GM12878 (cell line): Measurements from ENCODE around the gene ARHGEF37. TPM values are rescaled to one million over a fixed set of nuclear protein-coding genes. Genes with fewer than 3 reads are reported as not detected.
A peak's percentile ranks its signal among the peaks of the same experiment; 100 is the strongest.

Experiments
- ATAC-seq: fragments of 200-7000 bp; cut with Tn5 transposase; 3 replicates; pipeline ENCODE4 v1.9.1; 2020; ENCODE audit warnings: mild to moderate bottlenecking, moderate library complexity
- BruUV-seq: library from RNA; stranded (reverse); fragments of 400-500 nt; replicated peaks from 2 replicates; lab custom pipeline; 2021; lab: Mats Ljungman, UMichigan
- CTCF ChIA-PET: fragments of 300-600 bp; sonication (Branson Sonifier 250); formaldehyde crosslinking; extraction: SDS; loops from one replicate; lab custom pipeline; 2021; ENCODE audit warnings: inconsistent platforms; lab: Yijun Ruan, JAX
- POLR2A ChIA-PET: fragments of 350-600 bp; formaldehyde crosslinking; extraction: SDS; loops from one replicate; lab custom pipeline; 2021; ENCODE audit warnings: inconsistent platforms; lab: Charles Lee
- RAD21 ChIA-PET: fragments of 300-600 bp; sonication (Branson Sonifier 250); formaldehyde crosslinking; loops from one replicate; lab custom pipeline; 2023; ENCODE audit warnings: antibody characterized with exemption; ENCODE audit not compliant: unreplicated experiment; lab: Charles Lee
- SMC1A ChIA-PET: fragments of 300-600 bp; sonication (Branson Sonifier 250); formaldehyde crosslinking; loops from one replicate; lab custom pipeline; 2023; ENCODE audit not compliant: unreplicated experiment, uncharacterized antibody; lab: Charles Lee
- DNase-seq: peaks from one replicate; pipeline ENCODE4 v3.0.0-alpha.2; 2011; ENCODE audit warnings: low read depth, low spot score
- FAIRE-seq: peaks from 3 replicates; lab custom pipeline; 2011; peaks lifted over from hg19 to GRCh38; lab: Jason Lieb, UNC
- H2AFZ ChIP-seq: 2 replicates; pipeline ENCODE4 v1.6.0; 2011; ENCODE audit warnings: low read depth, low read length, control low read depth; ENCODE audit not compliant: control insufficient read depth
- H3K27ac ChIP-seq: 2 replicates; pipeline ENCODE4 v1.5.1; 2011; ENCODE audit warnings: control low read depth; ENCODE audit not compliant: control insufficient read depth, insufficient read depth
- H3K27me3 ChIP-seq, 2 experiments: replicated peaks in 1 of 2; 2 replicates each; pipeline versions ENCODE4 v1.6.0 to v1.6.1; 2011; ENCODE audit warnings: low read length in 1 of 2; ENCODE audit not compliant: control insufficient read depth in 2 of 2, insufficient read depth in 2 of 2
- H3K36me3 ChIP-seq, 2 experiments: 2 replicates each; pipeline ENCODE4 v1.5.1; 2011; ENCODE audit warnings: low read length in 1 of 2; ENCODE audit not compliant: control insufficient read depth in 2 of 2, insufficient read depth in 2 of 2
- H3K4me1 ChIP-seq: 2 replicates; pipeline ENCODE4 v1.6.1; 2011; ENCODE audit warnings: mild to moderate bottlenecking, low read length, moderate library complexity, mixed read lengths; ENCODE audit not compliant: control insufficient read depth, insufficient read depth
- H3K4me2 ChIP-seq: 2 replicates; pipeline ENCODE4 v1.6.0; 2011; ENCODE audit warnings: control low read depth; ENCODE audit not compliant: control insufficient read depth, insufficient read depth
- H3K4me3 ChIP-seq: fragments of 200-600 bp; sonication (generic); 2 replicates; pipeline ENCODE4 v1.5.1; 2016
- H3K79me2 ChIP-seq: 2 replicates; pipeline ENCODE4 v1.6.0; 2011; ENCODE audit warnings: low read length; ENCODE audit not compliant: control insufficient read depth, insufficient read depth
- H3K9ac ChIP-seq: 2 replicates; pipeline ENCODE4 v1.8.0; 2011; ENCODE audit warnings: low read length, control low read depth, mixed read lengths; ENCODE audit not compliant: control insufficient read depth, insufficient read depth
- H3K9me3 ChIP-seq: replicated peaks from 3 replicates; pipeline ENCODE4 v1.5.1; 2011; ENCODE audit warnings: mild to moderate bottlenecking, low read length; ENCODE audit not compliant: control insufficient read depth, insufficient read depth
- H4K20me1 ChIP-seq: 2 replicates; pipeline ENCODE4 v1.6.0; 2011; ENCODE audit not compliant: control insufficient read depth, insufficient read depth
- CBX5 ChIP-seq: sonication (generic); IDR thresholded peaks from 2 replicates; pipeline ENCODE4 v1.6.1; 2016; ENCODE audit warnings: low read depth, moderate library complexity, mild to moderate bottlenecking, inconsistent platforms
- MTA3 ChIP-seq: IDR thresholded peaks from 2 replicates; pipeline ENCODE4 v1.6.1; 2012; ENCODE audit warnings: low read length, inconsistent platforms, borderline replicate concordance
- NFXL1 ChIP-seq: fragments of 450-650 bp; IDR thresholded peaks from 2 replicates; pipeline ENCODE4 v1.6.1; 2017; ENCODE audit warnings: antibody characterized with exemption, mild to moderate bottlenecking, borderline replicate concordance
- NR2C1 ChIP-seq: fragments of 450-650 bp; IDR thresholded peaks from 2 replicates; pipeline ENCODE4 v1.6.1; 2017; ENCODE audit warnings: antibody characterized with exemption, mild to moderate bottlenecking, moderate library complexity
- NR2C2 ChIP-seq: IDR thresholded peaks from 2 replicates; pipeline ENCODE4 v1.6.1; 2011; ENCODE audit warnings: borderline replicate concordance, low read depth; ENCODE audit not compliant: control insufficient read depth, insufficient read length
- SMAD5 ChIP-seq: IDR thresholded peaks from 2 replicates; pipeline ENCODE4 v1.6.1; 2016; ENCODE audit warnings: antibody characterized with exemption, low read depth
- SRF ChIP-seq, 2 experiments: IDR thresholded peaks; 2 replicates each; pipeline ENCODE4 v1.6.1; 2011; ENCODE audit warnings: low read depth in 2 of 2, low read length in 2 of 2, mild to moderate bottlenecking in 1 of 2, moderate library complexity in 1 of 2
- WGBS: methylation state at CpG from one replicate; pipeline ENCODE4 v1.1.6; 2016; ENCODE audit warnings: low lambda C conversion rate; ENCODE audit not compliant: insufficient replicate concordance, insufficient coverage; ENCODE audit errors: missing lambda C conversion rate; 5-methylcytosine and 5-hydroxymethylcytosine counted together
- in situ Hi-C: fragments of 300-500 bp; cut with MboI; formaldehyde crosslinking; loops from 9 replicates; pipeline ENCODE4 v1.14.3; 2018; ENCODE audit warnings: mixed read lengths
- intact Hi-C: fragments of 100-400 bp; cut with micrococcal nuclease; formaldehyde crosslinking; loops from one replicate; pipeline ENCODE4 v1.14.2; 2022; ENCODE audit not compliant: unreplicated experiment
- polyA plus RNA-seq, 11 experiments: library from polyadenylated mRNA; depleted of rRNA in 4 of 11; unstranded in 6 of 11; stranded (reverse) in 5 of 11; fragments of >200 nt; fragmentation: Nextera tagmentation in 4 of 11; fragmentation: Illumina TruSeq in 1 of 11; extraction: Ambion mirVana in 4 of 11; extraction: Trizol in 1 of 11; gene quantifications; 1 replicate in 1 of 11; 2 replicates in 10 of 11; pipeline versions ENCODE4 v1.2.1 to v1.2.3, GENCODE V29; 2011 to 2016; ENCODE audit warnings: inconsistent platforms in 2 of 11, missing spikeins in 2 of 11, low read depth in 1 of 11
- total RNA-seq, 4 experiments: library from RNA; depleted of rRNA in 3 of 4; stranded (reverse); fragments of >200 nt in 3 of 4; fragmentation: Illumina TruSeq in 1 of 4; extraction: Trizol in 1 of 4; gene quantifications; 2 replicates each; pipeline versions ENCODE4 v1.2.1 to v1.2.3, GENCODE V29; 2013 to 2021

ARHGEF37 gene
- total and polyA plus RNA-seq, 10 of the 15 experiments (the other 5 are each of a cell fraction or from before 2014, with no cell fraction given), result 0.16 to 1.1 (median 0.63) TPM

DNA sequence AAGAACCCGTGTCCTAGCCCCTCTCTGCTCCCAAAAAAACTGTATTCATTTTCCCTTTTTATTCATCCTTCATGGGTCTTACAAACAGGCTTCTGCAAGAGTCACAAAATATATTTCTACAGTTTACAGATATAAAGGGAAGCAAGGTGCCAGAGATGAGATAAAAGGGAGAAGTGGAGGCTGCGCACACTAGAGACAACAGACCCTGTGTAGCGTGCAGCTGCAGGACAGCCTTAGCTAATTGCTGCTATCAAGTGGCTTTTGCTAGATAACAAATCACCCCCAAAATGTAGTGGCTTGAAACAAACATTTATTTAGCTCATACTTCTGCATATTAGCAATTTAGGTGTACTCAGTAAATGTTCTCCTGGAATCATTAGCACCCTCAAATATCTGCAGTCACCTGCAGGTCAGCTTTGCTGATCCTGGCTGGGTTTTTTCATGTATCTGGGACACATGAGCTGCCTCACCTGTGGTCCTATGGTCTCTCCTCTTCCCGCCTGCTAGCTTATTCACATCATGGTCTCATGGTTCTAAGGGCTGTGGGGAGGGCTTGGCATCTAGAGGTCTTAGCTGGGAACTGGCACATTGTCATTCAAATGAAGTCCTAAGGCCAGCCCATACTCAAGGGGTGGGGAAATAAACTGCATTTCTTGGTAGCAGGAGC, 29.4 kb downstream of the ARHGEF37 start:
- Histone ChIP-seq H3K27me3 (no peaks in the 10 kb centered on the region), H3K4me2 (no peak overlapping the region), H3K9me3 (peaks cover 3% of the 10 kb centered on the region; the same call in 2 of the 3 replicates), H2AFZ (no peak overlapping the region), H4K20me1 (no peaks in the 10 kb centered on the region), H3K79me2 (no peaks in the 10 kb centered on the region), H3K4me1 (peaks cover 15% of the 10 kb centered on the region), H3K27ac (no peak overlapping the region), H3K9ac (no peak overlapping the region), H3K36me3 (no peaks in the 10 kb centered on the region), H3K4me3 (no peak overlapping the region)
- intact Hi-C loops (no loop called here), in situ Hi-C loops (no loop called here)
- WGBS, result 87% methylated on average over 4 of the region's 4 CpGs
- ATAC-seq (no peak), DNase-seq (no peak), FAIRE-seq (no peak)
- no TSS peak for BruUV-seq
- ChIA-PET SMC1A (interaction anchor here (1.3 to 3.7 kb wide), 2 partner anchors 8 to 45 kb away, joined by 3 to 22 read pairs; no protein-coding TSS in a partner anchor), POLR2A (no interaction called here), RAD21 (no interaction called here), CTCF (interaction anchor here (0.8 to 1.1 kb wide), 2 partner anchors 9 to 12 kb away, joined by 3 to 7 read pairs; no protein-coding TSS in a partner anchor)
- TF ChIP-seq SRF (IDR thresholded peaks at IDR 0.05; ENCODE audit: low read depth in 2 of 2, low read length in 2 of 2) (no peak), CBX5 (0 out of 2 replicates have a peak, but pooled peaks have one; percentile 66)

DNA sequence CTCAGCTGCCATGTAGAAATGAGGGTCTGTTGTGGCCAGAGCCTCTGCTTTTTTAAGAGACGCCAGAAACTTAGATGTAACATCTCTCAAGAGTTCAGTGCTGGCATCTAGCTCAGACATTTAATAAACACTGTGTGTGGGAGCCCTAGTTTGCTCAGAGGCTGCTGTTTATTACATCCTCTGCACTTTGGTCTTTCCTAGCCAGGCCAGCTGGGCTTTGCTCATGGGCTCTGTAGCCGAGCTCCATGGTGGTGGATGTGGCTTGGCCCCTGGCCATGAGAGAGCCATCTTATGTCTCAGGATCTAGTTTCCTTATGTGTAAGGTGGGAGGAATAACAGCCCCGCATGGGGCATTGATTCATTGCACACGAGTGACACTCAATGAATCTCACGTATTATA, 30.0 kb downstream of the ARHGEF37 start:
- no peak for TF ChIP-seq NR2C1
- no peak for TF ChIP-seq NFXL1
- no peak for TF ChIP-seq NR2C2
- TF ChIP-seq MTA3, result no peak
- TF ChIP-seq SMAD5, result no peak
- no peak for DNase-seq
- in situ Hi-C loops (no loop called here), intact Hi-C loops (no loop called here)
- ChIA-PET POLR2A (no interaction called here), CTCF (interaction anchor here (0.8 to 1.1 kb wide), 2 partner anchors 8 to 11 kb away, joined by 3 to 7 read pairs; no protein-coding TSS in a partner anchor), RAD21 (no interaction called here), SMC1A (interaction anchor here (1.3 kb wide), 1 partner anchor 45 kb away, joined by 3 read pairs; no protein-coding TSS in a partner anchor)
- ATAC-seq, result no peak
- no peak for FAIRE-seq
- Histone ChIP-seq H2AFZ (no peak overlapping the region), H4K20me1 (no peaks in the 10 kb centered on the region), H3K79me2 (no peaks in the 10 kb centered on the region), H3K4me1 (peaks cover 12% of the 10 kb centered on the region), H3K36me3 (no peaks in the 10 kb centered on the region), H3K4me3 (no peak overlapping the region), H3K27me3 (no peaks in the 10 kb centered on the region), H3K27ac (no peak overlapping the region), H3K9me3 (peaks cover 3% of the 10 kb centered on the region; the same call in 2 of the 3 replicates), H3K9ac (no peak overlapping the region), H3K4me2 (no peak overlapping the region)
- no TSS peak for BruUV-seq
- WGBS, result 77% methylated on average over 5 of the region's 5 CpGs
